Gastroesophageal sphincter (tissue), 4 donors: ENCODE data around the gene MYPN. TPM values are rescaled to one million over a fixed set of nuclear protein-coding genes. Genes with fewer than 3 reads are reported as not detected.

Source experiments
- ATAC-seq: fragments of 150-250 bp; one replicate; pipeline ENCODE4 v1.9.1; 2016; ENCODE audit warnings: mild to moderate bottlenecking, moderate library complexity
- H3K27ac ChIP-seq, 4 donors: fragments of 200-600 bp; sonication (generic) in 3 of 4; 1 replicate in 3 of 4; 2 replicates in 1 of 4; pipeline ENCODE4 v1.5.1; 2016 to 2019
- H3K27me3 ChIP-seq: fragments of 200-600 bp; sonication (generic); one replicate; pipeline ENCODE4 v1.5.1; 2019
- H3K36me3 ChIP-seq, 2 donors: fragments of 200-600 bp; sonication (generic); one replicate each; pipeline ENCODE4 v1.5.1; 2019; ENCODE audit warnings: control low read depth in 1 of 2
- H3K4me1 ChIP-seq, 3 donors: fragments of 200-600 bp; sonication (generic); 1 replicate in 2 of 3; 2 replicates in 1 of 3; pipeline ENCODE4 v1.5.1; 2016 to 2019; ENCODE audit warnings: control low read depth in 2 of 3
- H3K4me3 ChIP-seq, 2 donors: fragments of 200-600 bp; sonication (generic); one replicate each; pipeline ENCODE4 v1.5.1; 2019; ENCODE audit warnings: mild to moderate bottlenecking in 1 of 2, moderate library complexity in 1 of 2
- H3K9me3 ChIP-seq, 3 donors: fragments of 200-600 bp; sonication (generic); one replicate each; pipeline ENCODE4 v1.5.1; 2017 to 2019; ENCODE audit warnings: control low read depth in 2 of 3
- EP300 ChIP-seq: sonication (generic); formaldehyde crosslinking; IDR thresholded peaks from one replicate; pipeline ENCODE4 v1.6.1; 2017; ENCODE audit warnings: antibody characterized with exemption, mild to moderate bottlenecking
- POLR2A ChIP-seq, 2 donors: fragments of 450-650 bp; IDR thresholded peaks; one replicate each; pipeline ENCODE4 v1.6.1; 2017; ENCODE audit warnings: antibody characterized with exemption in 2 of 2, mild to moderate bottlenecking in 2 of 2, moderate library complexity in 1 of 2
- POLR2AphosphoS5 ChIP-seq: sonication (generic); formaldehyde crosslinking; IDR thresholded peaks from one replicate; pipeline ENCODE4 v1.6.1; 2017; ENCODE audit warnings: antibody characterized with exemption
- WGBS, 2 donors: methylation state at CpG; one replicate each; pipeline ENCODE4 v1.1.5; 2018; ENCODE audit warnings: low coverage in 1 of 2; 5-methylcytosine and 5-hydroxymethylcytosine counted together
- total RNA-seq, 4 donors: library from RNA; depleted of rRNA; stranded (reverse); fragments of >200 nt; gene quantifications; one replicate each; pipeline ENCODE4 v1.1.0, GENCODE V29; 2016
- TF ChIP-seq, protein P1 (sequence below), 4 experiments: fragments of 200-600 bp in 2 of 4; fragments of 450-650 bp in 2 of 4; sonication (generic) in 1 of 4; IDR thresholded peaks; one replicate each; pipeline ENCODE4 v1.5.1; 2017 to 2019; ENCODE audit warnings: antibody characterized with exemption in 4 of 4, mild to moderate bottlenecking in 2 of 4, moderate library complexity in 2 of 4

Gene MYPN
- total RNA-seq, 4 donors from 2014 or later, result 0.79 to 1.9 TPM; not detected in 2

DNA sequence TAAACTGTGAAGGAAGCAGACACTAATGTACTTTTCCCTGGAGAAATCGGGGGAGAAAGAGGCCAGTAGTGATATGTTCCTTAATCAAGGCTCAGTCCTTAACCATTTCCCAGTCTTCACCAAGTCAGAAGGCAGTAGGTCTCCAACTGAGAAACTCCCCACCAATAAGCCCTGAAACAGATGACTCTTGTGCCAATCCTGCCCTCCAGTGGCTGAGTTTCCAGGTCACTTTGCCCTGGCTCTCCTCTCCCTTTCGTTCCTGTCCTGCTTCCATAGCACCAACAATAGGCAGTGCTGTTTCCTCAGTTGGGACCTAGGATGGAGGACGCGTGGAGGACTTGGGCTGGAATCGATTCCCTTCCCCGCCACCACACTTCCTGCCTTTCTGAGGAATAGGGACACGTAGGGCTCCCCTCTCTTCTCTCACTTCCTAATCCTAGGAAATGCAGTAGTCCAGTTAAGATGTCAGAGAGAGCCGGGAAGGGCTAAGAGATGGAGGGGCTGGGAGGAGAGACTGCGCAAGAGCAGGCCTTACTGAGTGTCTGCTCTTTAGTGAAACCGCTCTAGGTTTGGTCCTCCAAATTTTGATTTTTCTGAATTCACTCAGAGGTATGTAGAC lies 99.2 kb downstream of the MYPN start:
- Histone ChIP-seq H3K36me3 (no peaks in the 10 kb centered on the region), H3K4me3 (no peak overlapping the region), H3K4me1 (no peaks in the 10 kb centered on the region), H3K27me3 (no peaks in the 10 kb centered on the region), H3K27ac (no peak overlapping the region), H3K9me3 (no peaks in the 10 kb centered on the region)
- ATAC-seq, result no peak
- no peak for TF ChIP-seq EP300
- no peak for TF ChIP-seq POLR2A (IDR thresholded peaks at IDR 0.05)
- TF ChIP-seq, protein P1, sequence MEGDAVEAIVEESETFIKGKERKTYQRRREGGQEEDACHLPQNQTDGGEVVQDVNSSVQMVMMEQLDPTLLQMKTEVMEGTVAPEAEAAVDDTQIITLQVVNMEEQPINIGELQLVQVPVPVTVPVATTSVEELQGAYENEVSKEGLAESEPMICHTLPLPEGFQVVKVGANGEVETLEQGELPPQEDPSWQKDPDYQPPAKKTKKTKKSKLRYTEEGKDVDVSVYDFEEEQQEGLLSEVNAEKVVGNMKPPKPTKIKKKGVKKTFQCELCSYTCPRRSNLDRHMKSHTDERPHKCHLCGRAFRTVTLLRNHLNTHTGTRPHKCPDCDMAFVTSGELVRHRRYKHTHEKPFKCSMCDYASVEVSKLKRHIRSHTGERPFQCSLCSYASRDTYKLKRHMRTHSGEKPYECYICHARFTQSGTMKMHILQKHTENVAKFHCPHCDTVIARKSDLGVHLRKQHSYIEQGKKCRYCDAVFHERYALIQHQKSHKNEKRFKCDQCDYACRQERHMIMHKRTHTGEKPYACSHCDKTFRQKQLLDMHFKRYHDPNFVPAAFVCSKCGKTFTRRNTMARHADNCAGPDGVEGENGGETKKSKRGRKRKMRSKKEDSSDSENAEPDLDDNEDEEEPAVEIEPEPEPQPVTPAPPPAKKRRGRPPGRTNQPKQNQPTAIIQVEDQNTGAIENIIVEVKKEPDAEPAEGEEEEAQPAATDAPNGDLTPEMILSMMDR (IDR thresholded peaks at IDR 0.05), result no peak
- no peak for TF ChIP-seq POLR2AphosphoS5
- 60 to 79% methylated on average over 2 to 7 of the region's 10 CpGs for WGBS, 2 donors

- Histone ChIP-seq H3K27me3 (no peaks in the 10 kb centered on the region), H3K4me1 (no peaks in the 10 kb centered on the region), H3K27ac (no peak overlapping the region), H3K4me3 (no peak overlapping the region), H3K9me3 (no peaks in the 10 kb centered on the region), H3K36me3 (no peaks in the 10 kb centered on the region)
- no peak for ATAC-seq
- WGBS, 2 donors, result 29 to 53% methylated on average over 1 of the region's 1 CpG
- TF ChIP-seq EP300, result no peak
- TF ChIP-seq POLR2AphosphoS5, result no peak
- TF ChIP-seq, protein P1 (IDR thresholded peaks at IDR 0.05), result no peak
- TF ChIP-seq POLR2A (IDR thresholded peaks at IDR 0.05), result no peak
Measured at GRCh38 chr10:68211669-68212068, 102.4 kb downstream of the MYPN start.

DNA sequence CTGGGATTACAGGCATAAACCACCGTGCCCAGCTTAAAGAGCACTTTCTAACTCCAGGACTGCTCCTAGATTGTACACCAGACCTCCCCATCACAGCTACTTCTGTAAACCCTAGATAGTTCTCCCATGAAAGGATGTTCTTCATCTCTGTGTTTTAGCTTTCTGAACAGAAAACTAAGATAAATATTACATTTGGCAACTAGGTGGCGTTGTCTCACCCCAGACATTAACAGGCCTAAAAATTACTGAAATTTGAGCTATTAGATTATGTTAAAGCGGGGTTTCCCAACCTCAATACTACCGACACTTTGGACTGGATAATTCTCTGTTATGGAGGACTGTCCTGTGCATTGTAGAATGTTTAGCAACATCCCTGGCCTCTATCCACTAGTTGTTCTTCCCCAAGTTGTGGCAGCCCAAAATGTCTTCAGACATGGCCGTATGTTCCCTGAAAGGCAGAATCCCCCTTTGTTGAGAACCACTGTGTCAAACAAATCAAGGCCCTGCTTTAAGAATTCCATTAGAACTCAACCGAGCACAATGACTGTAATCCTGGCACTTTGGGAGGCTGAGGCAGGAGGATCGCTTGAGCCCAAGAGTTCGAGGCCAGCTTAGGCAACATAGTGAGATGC lies 103.5 kb downstream of the MYPN start:
- H3K4me3 ChIP-seq, result no peak overlapping the region
- no peaks in the 10 kb centered on the region for H3K36me3 ChIP-seq
- H3K27me3 ChIP-seq, result no peaks in the 10 kb centered on the region
- 17 to 62% methylated on average over 3 to 6 of the region's 8 CpGs for WGBS, 2 donors
- TF ChIP-seq, protein P1 (IDR thresholded peaks at IDR 0.05), result peak; percentile 44 to 60 (median 49)
- TF ChIP-seq POLR2A (IDR thresholded peaks at IDR 0.05), result no peak
- no peaks in the 10 kb centered on the region for H3K9me3 ChIP-seq
- ATAC-seq, result peak; percentile 25
- H3K27ac ChIP-seq, result no peak overlapping the region
- H3K4me1 ChIP-seq, result no peaks in the 10 kb centered on the region

- no peak for ATAC-seq
- Histone ChIP-seq H3K27ac (no peak overlapping the region), H3K36me3 (no peaks in the 10 kb centered on the region), H3K4me1 (no peaks in the 10 kb centered on the region), H3K9me3 (no peaks in the 10 kb centered on the region), H3K27me3 (no peaks in the 10 kb centered on the region), H3K4me3 (no peak overlapping the region)
- WGBS, 2 donors, result 82 to 86% methylated on average over 3 to 4 of the region's 4 CpGs
- TF ChIP-seq POLR2A (IDR thresholded peaks at IDR 0.05) (no peak), POLR2AphosphoS5 (no peak), EP300 (no peak)
- TF ChIP-seq, protein P1 (IDR thresholded peaks at IDR 0.05), result no peak
Measured at GRCh38 chr10:68218786-68219185, 109.5 kb downstream of the MYPN start.

DNA sequence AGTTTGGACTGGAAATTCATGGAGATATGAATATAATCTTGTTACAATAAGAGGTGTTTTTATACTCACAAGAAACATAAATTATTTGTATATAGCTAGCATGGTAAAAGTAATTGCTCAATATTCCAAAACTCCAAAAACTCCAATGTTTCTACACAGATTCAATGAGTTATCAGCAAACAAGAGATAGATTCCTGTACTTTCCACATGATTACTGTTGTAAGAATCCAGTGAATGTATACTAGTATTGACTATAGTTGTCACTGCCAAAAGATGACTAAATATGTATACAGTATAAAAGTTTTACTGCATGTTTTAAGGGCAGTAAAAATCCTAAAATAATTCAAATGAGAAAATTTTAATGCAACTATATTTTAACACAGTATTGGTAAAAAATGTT lies 111.9 kb downstream of the MYPN start:
- Histone ChIP-seq H3K27me3 (no peaks in the 10 kb centered on the region), H3K4me1 (no peaks in the 10 kb centered on the region), H3K9me3 (no peaks in the 10 kb centered on the region), H3K4me3 (no peak overlapping the region), H3K36me3 (no peaks in the 10 kb centered on the region), H3K27ac (no peak overlapping the region)
- ATAC-seq, result no peak
- TF ChIP-seq EP300 (no peak), POLR2A (IDR thresholded peaks at IDR 0.05) (no peak), POLR2AphosphoS5 (no peak)
- TF ChIP-seq, protein P1 (IDR thresholded peaks at IDR 0.05), result no peak
